HG03045 (cell line): ENCODE data around the gene PROB1.

Source experiments
- ATAC-seq: cut with Tn5 transposase; IDR thresholded peaks from one replicate; pipeline ENCODE4 v1.9.1; 2021; ENCODE audit warnings: mild to moderate bottlenecking, moderate library complexity; ENCODE audit not compliant: unreplicated experiment

Gene PROB1

DNA sequence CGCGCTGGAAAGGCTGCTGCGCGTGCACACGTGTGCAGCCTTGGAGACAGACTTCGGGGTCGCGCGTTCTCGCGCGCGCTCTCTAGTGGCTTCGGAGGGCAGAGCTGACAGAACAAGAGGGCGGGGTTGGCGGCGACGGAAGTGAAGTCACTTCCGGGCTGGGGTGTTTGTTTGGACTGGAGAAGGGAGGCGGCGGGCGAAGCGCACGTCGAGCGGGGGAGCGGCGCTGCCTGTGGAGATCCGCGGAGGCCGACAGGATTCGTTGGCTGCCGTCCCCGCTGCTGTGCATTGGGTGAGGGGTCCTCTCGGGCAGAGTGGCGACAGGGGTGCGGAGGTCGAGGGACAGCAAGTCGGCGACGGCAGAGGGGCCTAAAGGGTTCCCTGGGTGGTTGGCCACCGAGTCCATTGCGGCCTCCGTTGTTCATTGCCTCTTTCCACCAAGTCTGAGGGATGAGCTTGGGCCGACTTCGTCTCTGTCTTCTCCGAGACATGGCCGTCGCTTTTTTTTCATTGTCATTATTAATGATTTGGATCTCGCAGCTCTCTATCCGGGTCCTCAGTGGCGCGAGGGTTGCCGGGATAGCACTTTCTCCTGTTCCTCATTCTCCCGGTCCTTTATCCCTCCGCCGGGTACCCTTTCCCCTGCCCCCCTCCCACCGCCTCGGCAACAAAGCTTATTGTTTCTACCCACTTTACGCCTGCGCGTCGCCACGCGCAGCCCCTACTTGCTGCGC is 53.0 kb downstream of the PROB1 start, which contains the start of gene PAIP2:
Gene PAIP2 (plus strand): TSS at position 166 of the 734 bp plus-strand sequence. CDS start 21,931 bp downstream, outside the sequence.
- ATAC-seq = peak; percentile 93

DNA sequence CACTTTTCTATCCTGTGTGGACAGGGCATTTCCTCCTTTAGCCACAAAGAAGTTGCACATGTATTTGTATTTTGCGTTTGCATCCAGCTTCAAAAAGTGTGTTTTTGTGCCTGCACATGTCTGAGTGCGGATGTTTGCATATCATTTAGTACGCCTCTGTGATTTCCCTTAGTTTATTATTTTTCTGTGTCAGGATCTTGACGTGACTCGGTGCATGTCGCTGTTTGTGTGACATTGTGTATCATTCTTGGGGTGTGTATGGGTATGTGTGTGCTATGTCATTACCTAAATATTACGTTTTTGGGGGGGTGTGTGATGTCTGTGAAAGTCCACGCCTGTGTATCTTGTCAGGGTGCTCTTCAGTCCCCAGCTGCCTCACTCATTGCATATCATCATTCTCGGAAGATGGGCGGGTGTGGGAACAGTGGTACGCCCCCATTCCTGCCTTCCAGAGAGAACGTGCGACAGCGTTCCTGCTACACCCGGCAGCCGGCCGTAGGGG is 53.7 kb downstream of the PROB1 start:
- ATAC-seq = no peak
